Upper lobe of right lung (tissue), 1 donor: ENCODE measurements around the gene RHBDD2. TPM values are rescaled to one million over a fixed set of nuclear protein-coding genes. Genes with fewer than 3 reads are reported as not detected.
A peak's percentile ranks its signal among the peaks of the same experiment; 100 is the strongest.

Experiments
- ATAC-seq: fragments of 200-7000 bp; cut with Tn5 transposase; one replicate; pipeline ENCODE4 v1.9.1; 2020; ENCODE audit warnings: mild to moderate bottlenecking, moderate library complexity
- DNase-seq: peaks from one replicate; pipeline ENCODE4 v3.0.0-alpha.2; 2020
- H3K27ac ChIP-seq: fragments of 200-600 bp; one replicate; pipeline ENCODE4 v1.8.0; 2022
- H3K27me3 ChIP-seq: fragments of 200-600 bp; one replicate; pipeline ENCODE4 v1.8.0; 2022; ENCODE audit warnings: mild to moderate bottlenecking
- H3K36me3 ChIP-seq: fragments of 200-600 bp; one replicate; pipeline ENCODE4 v1.8.0; 2022
- H3K4me1 ChIP-seq: fragments of 200-600 bp; one replicate; pipeline ENCODE4 v1.8.0; 2022
- H3K4me3 ChIP-seq: fragments of 200-600 bp; one replicate; pipeline ENCODE4 v1.8.0; 2022; ENCODE audit warnings: mild to moderate bottlenecking
- H3K9me3 ChIP-seq: fragments of 200-600 bp; one replicate; pipeline ENCODE4 v1.8.0; 2022
- intact Hi-C: fragments of 100-400 bp; cut with DNase I; formaldehyde crosslinking; loops from one replicate; pipeline ENCODE4 v1.11.0; 2022
- total RNA-seq: library from RNA; stranded (reverse); fragmentation: NEBNext Ultra II Directional; extraction: Animal tissue kit (Norgen Biotek cat#: 25700); gene quantifications from one replicate; pipeline ENCODE4 v1.2.1, GENCODE V29; 2021
- TF ChIP-seq, protein P1 (sequence below): fragments of 200-600 bp; IDR thresholded peaks from one replicate; pipeline ENCODE4 v1.8.0; 2022; ENCODE audit warnings: antibody characterized with exemption
- donor health status: DM: no; HTN: yes; CAD: no; lungs with severe emphysema.

The RHBDD2 gene
- total RNA-seq, 1 donor from 2014 or later, result 68.6 TPM

DNA sequence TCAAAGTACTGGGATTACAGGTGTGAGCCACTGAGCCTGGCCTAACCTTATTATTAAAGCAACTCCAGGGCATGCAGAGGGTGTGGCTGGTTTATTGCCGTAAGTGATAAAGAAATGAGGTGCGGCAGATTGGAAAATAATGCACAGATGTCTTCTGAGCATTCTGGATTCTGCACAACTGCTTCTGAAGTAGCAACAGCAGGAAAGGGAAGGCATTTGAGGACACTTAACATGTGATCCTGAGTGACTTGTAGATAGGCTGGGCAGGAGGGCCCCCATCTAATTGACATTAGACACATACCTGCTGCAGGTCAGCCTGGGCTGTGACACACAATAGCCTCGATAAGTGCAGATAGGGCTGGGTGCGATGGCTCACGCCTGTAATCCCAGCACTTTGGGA, 5.6 kb downstream of the RHBDD2 start:
- Histone ChIP-seq H3K9me3 (no peaks in the 10 kb centered on the region), H3K27me3 (no peaks in the 10 kb centered on the region), H3K36me3 (peaks cover 76% of the 10 kb centered on the region), H3K27ac (no peak overlapping the region), H3K4me3 (no peak overlapping the region), H3K4me1 (peaks cover 13% of the 10 kb centered on the region)
- DNase-seq, result no peak
- TF ChIP-seq, protein P1, sequence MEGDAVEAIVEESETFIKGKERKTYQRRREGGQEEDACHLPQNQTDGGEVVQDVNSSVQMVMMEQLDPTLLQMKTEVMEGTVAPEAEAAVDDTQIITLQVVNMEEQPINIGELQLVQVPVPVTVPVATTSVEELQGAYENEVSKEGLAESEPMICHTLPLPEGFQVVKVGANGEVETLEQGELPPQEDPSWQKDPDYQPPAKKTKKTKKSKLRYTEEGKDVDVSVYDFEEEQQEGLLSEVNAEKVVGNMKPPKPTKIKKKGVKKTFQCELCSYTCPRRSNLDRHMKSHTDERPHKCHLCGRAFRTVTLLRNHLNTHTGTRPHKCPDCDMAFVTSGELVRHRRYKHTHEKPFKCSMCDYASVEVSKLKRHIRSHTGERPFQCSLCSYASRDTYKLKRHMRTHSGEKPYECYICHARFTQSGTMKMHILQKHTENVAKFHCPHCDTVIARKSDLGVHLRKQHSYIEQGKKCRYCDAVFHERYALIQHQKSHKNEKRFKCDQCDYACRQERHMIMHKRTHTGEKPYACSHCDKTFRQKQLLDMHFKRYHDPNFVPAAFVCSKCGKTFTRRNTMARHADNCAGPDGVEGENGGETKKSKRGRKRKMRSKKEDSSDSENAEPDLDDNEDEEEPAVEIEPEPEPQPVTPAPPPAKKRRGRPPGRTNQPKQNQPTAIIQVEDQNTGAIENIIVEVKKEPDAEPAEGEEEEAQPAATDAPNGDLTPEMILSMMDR, result no peak
- intact Hi-C loops, result no loop called here
- no peak for ATAC-seq

GRCh38 chr7:75885036-75885435, 6.2 kb downstream of the RHBDD2 start:
- Histone ChIP-seq H3K4me3 (no peak overlapping the region), H3K36me3 (peaks cover 76% of the 10 kb centered on the region), H3K27me3 (no peaks in the 10 kb centered on the region), H3K4me1 (peaks cover 14% of the 10 kb centered on the region), H3K9me3 (no peaks in the 10 kb centered on the region), H3K27ac (no peak overlapping the region)
- DNase-seq (no peak), ATAC-seq (no peak)
- intact Hi-C loops, result no loop called here
- TF ChIP-seq, protein P1, result no peak

DNA sequence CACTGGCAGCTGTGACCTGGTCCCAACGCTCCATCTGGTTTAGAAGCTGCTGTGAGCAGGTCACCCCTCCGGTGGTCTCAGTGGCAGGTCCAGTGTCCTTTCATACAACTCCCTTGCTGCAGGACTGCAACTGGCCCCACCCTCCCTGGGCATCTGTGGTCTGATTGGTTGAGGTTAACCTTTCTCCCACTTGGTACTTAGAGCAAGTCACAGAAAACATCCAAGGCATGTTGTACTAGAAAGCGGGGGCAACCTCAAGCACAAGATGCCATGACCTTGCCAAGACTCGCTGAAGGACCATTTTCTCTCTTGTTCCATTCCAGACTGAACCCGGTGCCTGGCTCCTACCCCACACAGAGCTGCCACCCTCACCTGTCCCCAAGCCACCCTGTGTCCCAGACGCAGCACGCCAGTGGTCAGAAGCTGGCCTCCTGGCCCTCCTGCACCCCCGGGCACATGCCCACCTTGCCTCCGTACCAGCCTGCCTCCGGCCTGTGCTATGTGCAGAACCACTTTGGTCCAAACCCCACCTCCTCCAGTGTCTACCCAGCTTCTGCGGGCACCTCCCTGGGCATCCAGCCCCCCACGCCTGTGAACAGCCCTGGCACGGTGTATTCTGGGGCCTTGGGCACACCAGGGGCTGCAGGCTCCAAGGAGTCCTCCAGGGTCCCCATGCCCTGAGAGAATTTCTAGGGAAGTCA, 9.0 kb downstream of the RHBDD2 start:
- no peaks in the 10 kb centered on the region for H3K27me3 ChIP-seq
- TF ChIP-seq, protein P1, result no peak
- H3K9me3 ChIP-seq, result no peaks in the 10 kb centered on the region
- ATAC-seq, result peak; percentile 67
- H3K36me3 ChIP-seq, result peaks cover 53% of the 10 kb centered on the region
- intact Hi-C loops, result no loop called here
- H3K4me1 ChIP-seq, result peaks cover 19% of the 10 kb centered on the region
- no peak overlapping the region for H3K4me3 ChIP-seq
- DNase-seq, result no peak
- H3K27ac ChIP-seq, result no peak overlapping the region

GRCh38 chr7:75888464-75889222, 9.8 kb downstream of the RHBDD2 start:
- H3K27ac ChIP-seq, result no peak overlapping the region
- peaks cover 45% of the 10 kb centered on the region for H3K36me3 ChIP-seq
- H3K4me1 ChIP-seq, result peaks cover 24% of the 10 kb centered on the region
- ATAC-seq (peak; percentile 18), DNase-seq (peak; percentile 74)
- no peaks in the 10 kb centered on the region for H3K27me3 ChIP-seq
- no peak overlapping the region for H3K4me3 ChIP-seq
- TF ChIP-seq, protein P1, result no peak
- intact Hi-C loops, result no loop called here
- no peaks in the 10 kb centered on the region for H3K9me3 ChIP-seq

- Histone ChIP-seq H3K36me3 (peaks cover 38% of the 10 kb centered on the region), H3K9me3 (no peaks in the 10 kb centered on the region), H3K4me1 (peaks cover 24% of the 10 kb centered on the region), H3K27me3 (no peaks in the 10 kb centered on the region), H3K27ac (no peak overlapping the region), H3K4me3 (no peak overlapping the region)
- ATAC-seq, result no peak
- TF ChIP-seq, protein P1, result no peak
- no peak for DNase-seq
- intact Hi-C loops, result no loop called here
Measured at GRCh38 chr7:75889223-75889825, 10.5 kb downstream of the RHBDD2 start.
